ENCODE measurements around the gene CDKL5.

Gene CDKL5

DNA sequence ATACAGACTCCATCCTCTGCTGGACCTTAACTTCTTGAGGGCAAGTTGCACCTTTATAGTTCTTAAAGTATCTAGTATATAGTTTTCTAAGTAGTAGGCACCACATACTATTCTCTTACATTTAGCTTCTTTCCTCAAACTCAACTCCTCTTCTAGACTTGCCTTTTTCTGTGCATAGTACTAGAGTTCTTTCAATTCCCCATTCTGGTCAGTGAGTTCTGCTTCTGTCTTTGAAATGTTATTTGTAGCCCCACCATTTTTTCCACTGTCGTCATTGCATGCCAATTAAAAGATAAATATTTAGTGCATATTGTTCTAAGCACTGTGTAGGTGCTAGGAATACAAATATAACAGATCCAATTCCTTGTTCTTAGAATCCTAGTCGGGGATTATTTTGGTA is 31.6 kb downstream of the CDKL5 start:
- no peak for DNase-seq

GRCh38 chrX:18461431-18461830 is 36.0 kb downstream of the CDKL5 start:
- no peak for DNase-seq

GRCh38 chrX:18464499-18464898 is 39.1 kb downstream of the CDKL5 start:
- no peak for DNase-seq

DNA sequence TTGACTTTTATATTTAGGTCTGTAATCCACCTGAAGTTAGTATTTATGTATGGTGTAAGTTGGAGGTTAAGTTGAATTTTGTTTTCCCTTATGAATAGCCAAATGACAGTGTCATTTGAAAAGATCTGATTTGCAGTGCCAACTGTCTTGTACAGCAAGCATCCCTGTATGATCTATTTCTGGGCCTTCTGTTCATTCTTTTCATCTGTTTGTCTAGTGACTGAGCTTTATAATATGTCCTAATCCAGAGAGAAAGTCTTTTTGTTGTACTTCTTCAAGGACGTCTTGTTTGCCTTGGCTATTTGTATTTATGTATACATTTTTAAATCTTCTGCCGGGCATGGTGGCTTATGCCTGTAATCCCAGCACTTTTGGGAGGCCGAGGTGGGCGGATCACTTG is 39.6 kb downstream of the CDKL5 start:
- no peak for DNase-seq

DNA sequence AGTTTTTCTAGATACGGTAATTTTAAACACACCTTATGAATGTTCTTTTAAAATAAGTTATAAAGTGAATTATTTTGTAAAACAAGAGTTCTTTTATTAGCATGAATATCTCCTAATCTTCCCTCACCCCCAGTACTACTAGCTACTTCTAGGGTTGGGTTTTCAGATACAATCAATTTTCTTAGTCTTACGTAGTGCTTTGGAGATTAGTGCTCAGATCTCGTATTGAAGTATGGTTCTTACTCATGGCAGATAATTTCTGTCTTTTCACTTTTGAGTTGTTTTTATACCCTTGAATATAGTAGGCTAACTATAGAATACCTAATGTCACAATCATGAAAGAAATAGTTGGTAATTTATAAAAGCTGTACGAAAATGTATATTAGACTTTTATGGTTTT is 43.2 kb downstream of the CDKL5 start:
- DNase-seq, result no peak

- no peak for DNase-seq
These were observed 45.9 kb downstream of the CDKL5 start for GRCh38 chrX:18471296-18471695.

DNA sequence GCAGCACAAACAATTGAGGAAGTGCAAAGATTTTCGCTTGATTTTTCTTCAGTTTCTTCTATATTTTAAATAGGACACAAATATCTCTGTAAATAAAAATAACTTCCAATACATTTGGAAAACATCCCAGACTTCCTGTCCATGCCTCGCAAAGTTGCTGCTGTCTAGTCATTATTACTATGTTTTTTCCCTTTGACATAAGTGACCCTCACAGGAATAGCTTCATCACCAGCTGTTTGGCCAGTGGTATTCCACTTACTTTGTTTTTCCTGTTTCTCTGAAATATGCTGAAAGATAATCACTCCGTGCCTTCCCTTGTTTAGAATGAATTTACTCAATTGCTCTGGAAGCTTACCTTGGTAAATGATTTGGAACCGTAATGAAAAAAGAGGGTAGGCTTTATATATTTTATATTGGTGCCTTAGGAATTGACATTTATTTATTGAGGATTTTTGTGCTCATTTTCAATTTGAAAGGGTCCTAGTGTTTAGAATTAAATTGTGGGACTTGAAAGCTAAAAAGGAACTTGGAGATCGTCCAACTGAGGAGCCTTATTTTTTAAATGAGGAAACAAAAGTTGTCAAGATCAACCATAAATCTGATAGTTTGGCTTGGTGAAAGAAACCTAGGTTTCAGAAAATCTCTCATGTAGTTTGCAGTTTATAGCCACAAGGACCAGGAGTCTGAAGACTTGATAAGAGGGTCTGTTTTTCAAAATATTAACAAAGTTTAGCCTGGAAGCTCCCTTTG is 65.6 kb downstream of the CDKL5 start:
- DNase-seq, result no peak

DNA sequence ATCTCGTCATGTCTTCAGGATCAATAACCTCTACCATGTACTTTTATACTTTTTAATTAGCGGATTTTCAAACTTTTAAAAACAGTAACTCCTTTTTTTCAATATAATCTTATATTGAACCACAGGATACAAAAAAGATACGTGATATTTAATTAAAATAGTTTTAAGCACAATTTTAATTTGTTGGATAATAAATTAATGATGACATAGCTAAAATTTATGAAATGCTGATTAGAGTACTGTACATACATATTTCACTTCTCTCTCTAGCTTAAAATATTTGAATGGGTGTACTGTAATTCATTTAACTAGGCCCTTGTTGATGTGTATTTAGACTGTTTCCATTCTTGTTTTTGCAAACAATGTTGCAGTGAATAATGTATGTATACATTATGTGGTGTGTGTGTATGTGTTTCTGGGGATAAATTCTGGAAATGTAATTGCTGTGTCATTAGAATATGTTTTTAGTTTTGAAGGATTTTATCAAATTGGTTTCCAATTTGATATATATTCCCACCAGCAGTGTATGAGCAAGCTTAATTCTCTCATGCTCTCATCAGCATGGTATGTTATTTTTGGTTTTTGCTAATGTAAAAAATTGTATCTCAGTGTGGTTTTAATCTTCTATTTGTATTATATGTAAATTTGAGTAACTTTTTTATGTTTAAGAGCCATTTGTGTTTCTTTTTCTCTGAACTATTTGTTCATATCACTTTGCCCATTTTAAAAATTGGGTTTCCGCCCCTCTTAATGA is 66.4 kb downstream of the CDKL5 start:
- no peak for DNase-seq

- DNase-seq, result no peak
These were observed 109.5 kb downstream of the CDKL5 start for GRCh38 chrX:18534949-18535348.

DNA sequence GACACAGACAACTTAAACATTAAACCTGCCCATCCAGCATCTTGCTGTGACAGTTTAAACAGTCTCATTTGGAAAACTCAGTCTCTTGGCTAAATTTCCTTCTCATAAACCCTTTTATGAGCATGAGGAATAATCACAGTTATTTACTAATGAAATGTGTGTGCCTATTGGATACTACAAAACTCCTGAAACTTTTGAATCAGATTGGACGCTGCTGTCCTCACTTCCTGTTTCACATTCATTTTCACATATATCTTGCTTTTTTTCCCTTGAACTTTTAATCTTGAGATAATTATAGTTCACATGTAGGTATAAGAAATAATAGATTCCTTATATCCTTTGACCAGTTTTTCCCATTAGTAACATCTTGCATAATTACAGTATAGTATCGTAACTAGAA is 111.7 kb downstream of the CDKL5 start:
- DNase-seq, result no peak

DNA sequence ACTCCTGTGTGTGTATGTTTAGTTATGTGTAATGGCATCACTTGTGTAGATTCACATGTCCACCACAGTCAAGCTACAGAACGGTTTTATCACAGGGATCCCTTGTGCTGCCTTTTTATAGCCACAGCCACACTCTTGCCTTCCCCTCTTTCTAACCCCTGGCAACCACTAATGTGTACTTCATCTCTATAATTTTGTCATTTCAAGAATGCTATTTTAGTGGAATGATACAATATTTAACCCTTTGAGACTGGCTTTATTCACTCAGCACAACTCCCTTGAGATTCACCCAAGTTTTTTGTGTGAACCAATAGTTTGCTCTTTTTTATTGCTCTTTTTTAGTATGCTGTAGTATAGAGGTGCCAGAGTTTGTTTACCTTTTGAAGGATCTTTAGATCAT is 112.1 kb downstream of the CDKL5 start:
- DNase-seq, result no peak

GRCh38 chrX:18542131-18542530 is 116.7 kb downstream of the CDKL5 start:
- DNase-seq, result no peak

GRCh38 chrX:18542905-18543304 is 117.5 kb downstream of the CDKL5 start:
- DNase-seq, result no peak

- no peak for DNase-seq
These were observed 118.3 kb downstream of the CDKL5 start for GRCh38 chrX:18543738-18544137.

DNA sequence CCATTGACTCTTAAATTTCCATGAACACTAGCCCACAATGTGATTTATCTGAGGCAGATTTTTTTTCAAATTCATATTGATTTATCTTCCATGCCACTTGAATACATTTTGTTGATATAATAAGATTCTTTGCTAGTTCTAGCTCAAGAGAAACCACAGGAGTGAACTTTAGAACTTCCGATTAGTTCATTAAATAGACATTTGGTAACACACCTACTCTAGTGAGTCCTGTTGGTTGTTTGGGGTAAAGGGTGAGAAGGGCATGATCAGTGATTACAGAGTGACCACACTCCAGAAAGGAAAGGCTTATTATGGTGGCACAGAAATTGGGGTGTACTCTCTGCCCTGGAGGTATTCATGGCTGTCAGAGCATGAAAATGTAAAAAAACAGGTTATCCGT is 120.4 kb downstream of the CDKL5 start:
- DNase-seq, result no peak

DNA sequence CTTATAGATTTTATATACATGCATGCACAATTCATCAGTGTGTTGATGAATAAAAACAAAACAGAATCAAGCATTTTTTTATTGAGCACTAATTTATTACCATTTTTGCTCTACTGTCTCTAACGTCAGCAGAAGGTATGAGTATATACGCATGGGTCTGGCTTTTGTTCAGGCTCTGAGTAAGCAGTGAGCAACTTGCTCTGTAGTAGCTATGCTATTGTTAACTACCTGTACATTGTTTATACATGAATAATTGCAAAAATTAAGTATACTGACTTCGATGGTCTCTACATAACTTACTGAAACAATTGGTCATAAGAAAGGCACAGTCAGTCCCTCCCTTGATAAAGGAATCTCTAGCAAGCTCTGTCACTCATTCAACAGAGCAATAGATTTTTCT is 123.6 kb downstream of the CDKL5 start:
- no peak for DNase-seq

GRCh38 chrX:18549643-18550042 is 124.2 kb downstream of the CDKL5 start:
- DNase-seq, result no peak

DNA sequence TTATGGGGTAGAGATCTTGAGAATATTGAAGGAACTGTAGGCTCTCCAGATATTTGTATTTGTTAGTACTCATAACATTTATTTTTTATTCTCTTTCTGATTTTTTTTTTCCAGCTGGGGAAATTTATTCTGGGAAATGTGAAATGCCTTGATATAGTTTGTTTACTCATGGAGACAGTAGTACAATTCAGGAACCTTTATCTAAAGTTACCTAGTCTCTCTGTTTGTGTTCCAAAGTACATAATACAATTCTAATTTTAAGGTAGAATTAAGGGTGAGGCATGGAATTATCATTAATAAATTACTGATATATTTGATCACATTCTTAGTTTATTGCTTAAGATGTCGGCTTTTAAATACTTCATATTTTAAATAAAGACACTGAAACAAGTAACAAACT is 132.5 kb downstream of the CDKL5 start:
- no peak for DNase-seq

GRCh38 chrX:18558799-18559198 is 133.4 kb downstream of the CDKL5 start:
- no peak for DNase-seq

DNA sequence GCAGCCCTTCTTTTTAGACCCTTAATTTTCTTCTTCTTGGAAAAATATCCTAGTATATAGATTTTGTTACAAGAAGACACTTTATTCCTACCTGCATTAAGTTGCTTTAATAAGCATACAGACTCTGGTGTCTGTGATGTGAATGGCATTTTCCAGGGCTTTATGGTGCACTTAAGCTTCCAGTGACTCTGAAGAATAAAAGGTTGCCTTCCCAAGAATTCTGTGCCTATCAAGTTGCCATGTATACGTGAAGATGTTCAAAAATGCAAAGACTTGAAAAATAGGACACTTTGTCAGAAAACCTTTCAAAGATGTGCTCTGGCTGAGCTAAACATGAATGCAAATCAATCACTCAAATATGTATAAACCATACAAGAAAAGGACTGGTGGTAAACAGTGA is 135.6 kb downstream of the CDKL5 start:
- no peak for DNase-seq

- no peak for DNase-seq
These were observed 140.3 kb downstream of the CDKL5 start for GRCh38 chrX:18565727-18566126.

- DNase-seq, result no peak
These were observed 141.3 kb downstream of the CDKL5 start for GRCh38 chrX:18566748-18567147.

DNA sequence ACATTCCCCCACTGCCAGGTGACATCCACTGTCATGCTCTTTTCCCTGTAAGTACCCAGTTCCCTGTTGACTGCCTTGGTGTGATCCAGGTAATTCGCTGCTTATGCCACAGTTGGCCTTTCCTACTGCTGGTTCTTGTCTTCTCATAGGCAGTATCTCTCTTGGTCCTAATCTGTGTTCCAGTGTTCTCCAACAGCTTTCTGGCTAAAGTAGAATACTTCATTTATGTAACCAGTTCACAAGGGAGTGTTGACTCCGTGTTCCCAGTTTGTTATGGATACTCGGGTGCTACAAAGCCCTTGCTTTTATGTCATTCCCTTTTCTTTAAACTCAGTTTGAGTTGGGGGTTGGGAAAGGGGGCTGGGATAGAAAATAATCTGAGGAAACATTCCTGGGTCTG is 148.1 kb downstream of the CDKL5 start:
- DNase-seq, result no peak
